ENCODE measurements around the gene MPND. TPM values are rescaled to one million over a fixed set of nuclear protein-coding genes. Genes with fewer than 3 reads are reported as not detected.

Gene MPND
- total and polyA plus RNA-seq, 2 of the 13 experiments (the other 11 are each of a cell fraction or from before 2014, with no cell fraction given): 10.8 to 15.8 TPM

DNA sequence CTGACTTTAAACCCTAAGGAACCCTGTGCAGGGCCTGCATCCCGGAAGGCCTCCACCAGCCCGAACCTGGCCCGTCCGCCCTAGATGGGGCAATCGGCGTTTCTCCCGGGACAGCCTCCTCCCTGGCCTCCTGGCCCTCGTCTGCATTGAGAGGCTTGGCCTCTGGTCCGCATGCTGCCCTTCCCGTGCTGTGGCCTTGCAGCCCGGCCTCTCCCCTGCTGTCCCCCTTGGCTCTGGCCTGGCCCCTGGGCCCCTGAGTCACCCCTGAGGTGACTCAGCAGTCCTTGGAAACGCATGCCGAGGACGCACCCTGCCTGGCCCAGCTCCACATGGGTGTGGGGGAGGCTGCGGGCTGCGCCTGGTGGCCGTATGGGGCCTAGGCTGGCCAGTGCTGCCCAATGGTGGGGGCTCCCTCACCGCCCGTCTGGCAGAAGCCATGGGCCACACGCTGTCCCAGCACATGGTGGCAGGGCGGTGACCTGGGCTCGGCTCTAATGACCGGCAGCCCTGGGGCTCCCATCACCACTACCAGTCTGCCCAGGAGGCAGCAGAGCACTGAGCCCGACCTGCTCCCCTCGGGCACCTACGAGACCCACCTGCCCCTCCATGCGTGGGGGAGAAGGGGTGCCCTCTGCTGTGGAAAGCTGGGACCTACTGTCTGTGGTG is 31.3 kb downstream of the MPND start (continued):
- TF ChIP-seq ZNF598 (CRISPR knock-in tag; IDR thresholded peaks at IDR 0.05; ENCODE audit: borderline replicate concordance) (peak; percentile 75; the same call in 1 of the 2 replicates), JUNB (CRISPR knock-in tag; IDR thresholded peaks at IDR 0.05; ENCODE audit: borderline replicate concordance) (no peak), ZNF292 (CRISPR knock-in tag; IDR thresholded peaks at IDR 0.05; ENCODE audit: borderline replicate concordance, low read depth) (no peak; the same call in 1 of the 2 replicates), TEAD3 (CRISPR knock-in tag; optimal IDR thresholded peaks at IDR 0.05; ENCODE audit: borderline replicate concordance) (peak; percentile 94), RBFOX2 (IDR thresholded peaks at IDR 0.05; ENCODE audit: low read depth, low read length) (peak; percentile 79), NONO (IDR thresholded peaks at IDR 0.05) (no peak), NONO (CRISPR knock-in tag; conservative IDR thresholded peaks at IDR 0.05) (no peak), RARG (CRISPR knock-in tag; IDR thresholded peaks at IDR 0.05; ENCODE audit: low read depth) (no peak), ZKSCAN5 (CRISPR knock-in tag; IDR thresholded peaks at IDR 0.05) (no peak), ZNF264 (CRISPR knock-in tag; IDR thresholded peaks at IDR 0.05) (no peak), SP140L (CRISPR knock-in tag; IDR thresholded peaks at IDR 0.05; ENCODE audit: borderline replicate concordance) (no peak), SNAI1 (CRISPR knock-in tag; IDR thresholded peaks at IDR 0.05; ENCODE audit: borderline replicate concordance) (no peak), GABPA (IDR thresholded peaks at IDR 0.05; ENCODE audit: low read depth, low read length) (no peak), GABPA (CRISPR knock-in tag; IDR thresholded peaks at IDR 0.05; ENCODE audit: low read depth) (peak; percentile 46), ZFP1 (CRISPR knock-in tag; IDR thresholded peaks at IDR 0.05) (peak; percentile 36; the same call in 1 of the 2 replicates), ZMYM2 (CRISPR knock-in tag; IDR thresholded peaks at IDR 0.05) (peak; percentile 51; the same call in 1 of the 2 replicates), ZNF556 (CRISPR knock-in tag; IDR thresholded peaks at IDR 0.05; ENCODE audit: borderline replicate concordance) (peak; percentile 62; the same call in 1 of the 2 replicates), ZNF879 (CRISPR knock-in tag; IDR thresholded peaks at IDR 0.05) (no peak), MED1 (CRISPR knock-in tag; IDR thresholded peaks at IDR 0.05) (peak; percentile 80), TRIM24 (CRISPR knock-in tag; IDR thresholded peaks at IDR 0.05) (no peak), HMG20B (CRISPR knock-in tag; conservative IDR thresholded peaks at IDR 0.05) (peak; percentile 52; the same call in 1 of the 2 replicates), ZNF431 (CRISPR knock-in tag; IDR thresholded peaks at IDR 0.05; ENCODE audit: borderline replicate concordance, low read depth) (no peak), CREM (IDR thresholded peaks at IDR 0.05) (no peak), CREM (CRISPR knock-in tag; IDR thresholded peaks at IDR 0.05) (no peak), NR2F6 (IDR thresholded peaks at IDR 0.05) (peak; percentile 32; the same call in 1 of the 2 replicates), NR2F6 (CRISPR knock-in tag; IDR thresholded peaks at IDR 0.05) (peak; percentile 83), ZNF550 (CRISPR knock-in tag; IDR thresholded peaks at IDR 0.05; ENCODE audit: borderline replicate concordance) (no peak), ZBTB8A (CRISPR knock-in tag; IDR thresholded peaks at IDR 0.05; ENCODE audit: borderline replicate concordance, low read depth) (no peak), ZNF709 (CRISPR knock-in tag; IDR thresholded peaks at IDR 0.05) (peak; percentile 42; the same call in 1 of the 2 replicates)
- TF ChIP-seq, protein P1, sequence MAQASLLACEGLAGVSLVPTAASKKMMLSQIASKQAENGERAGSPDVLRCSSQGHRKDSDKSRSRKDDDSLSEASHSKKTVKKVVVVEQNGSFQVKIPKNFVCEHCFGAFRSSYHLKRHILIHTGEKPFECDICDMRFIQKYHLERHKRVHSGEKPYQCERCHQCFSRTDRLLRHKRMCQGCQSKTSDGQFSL (CRISPR knock-in tag; IDR thresholded peaks at IDR 0.05): peak; percentile 73; the same call in 1 of the 2 replicates
- TF ChIP-seq, protein P2, sequence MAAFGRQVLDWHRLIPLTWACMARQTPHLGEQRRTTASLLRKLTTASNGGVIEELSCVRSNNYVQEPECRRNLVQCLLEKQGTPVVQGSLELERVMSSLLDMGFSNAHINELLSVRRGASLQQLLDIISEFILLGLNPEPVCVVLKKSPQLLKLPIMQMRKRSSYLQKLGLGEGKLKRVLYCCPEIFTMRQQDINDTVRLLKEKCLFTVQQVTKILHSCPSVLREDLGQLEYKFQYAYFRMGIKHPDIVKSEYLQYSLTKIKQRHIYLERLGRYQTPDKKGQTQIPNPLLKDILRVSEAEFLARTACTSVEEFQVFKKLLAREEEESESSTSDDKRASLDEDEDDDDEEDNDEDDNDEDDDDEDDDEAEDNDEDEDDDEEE (CRISPR knock-in tag; IDR thresholded peaks at IDR 0.05): no peak
- TF ChIP-seq, protein P3, sequence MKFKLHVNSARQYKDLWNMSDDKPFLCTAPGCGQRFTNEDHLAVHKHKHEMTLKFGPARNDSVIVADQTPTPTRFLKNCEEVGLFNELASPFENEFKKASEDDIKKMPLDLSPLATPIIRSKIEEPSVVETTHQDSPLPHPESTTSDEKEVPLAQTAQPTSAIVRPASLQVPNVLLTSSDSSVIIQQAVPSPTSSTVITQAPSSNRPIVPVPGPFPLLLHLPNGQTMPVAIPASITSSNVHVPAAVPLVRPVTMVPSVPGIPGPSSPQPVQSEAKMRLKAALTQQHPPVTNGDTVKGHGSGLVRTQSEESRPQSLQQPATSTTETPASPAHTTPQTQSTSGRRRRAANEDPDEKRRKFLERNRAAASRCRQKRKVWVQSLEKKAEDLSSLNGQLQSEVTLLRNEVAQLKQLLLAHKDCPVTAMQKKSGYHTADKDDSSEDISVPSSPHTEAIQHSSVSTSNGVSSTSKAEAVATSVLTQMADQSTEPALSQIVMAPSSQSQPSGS (CRISPR knock-in tag; IDR thresholded peaks at IDR 0.05): no peak; the same call in 1 of the 2 replicates

Data from HepG2 (cell line).